ENCODE measurements around the gene LILRA1.
"Not testable (repeated sequence)": the region's sequence is repeated elsewhere in the genome, so short reads cannot be mapped to it uniquely, and the experiment has no call there.

- not testable (repeated sequence) for TF ChIP-seq TCF7L2 (IDR thresholded peaks at IDR 0.05; ENCODE audit: borderline replicate concordance, extremely low read depth, insufficient read depth, insufficient read length); CTCF (IDR thresholded peaks at IDR 0.05 in 2 of 3, conservative IDR thresholded peaks at IDR 0.05 in 1 of 3; ENCODE audit: borderline replicate concordance in 1 of 3, insufficient read depth in 1 of 3, low read depth in 2 of 3, low read length in 2 of 3); POLR2A (IDR thresholded peaks at IDR 0.05; ENCODE audit: borderline replicate concordance, extremely low read depth, insufficient read depth, insufficient read length); SP1 (IDR thresholded peaks at IDR 0.05; ENCODE audit: low read depth); POLR2AphosphoS5 (IDR thresholded peaks at IDR 0.05; ENCODE audit: low read depth, low read length); EZH2 (IDR thresholded peaks at IDR 0.05); YY1 (IDR thresholded peaks at IDR 0.05; ENCODE audit: extremely low read depth, insufficient replicate concordance, low read depth, low read length); ZNF274 (IDR thresholded peaks at IDR 0.05; ENCODE audit: low read depth, low read length); CBX3 (IDR thresholded peaks at IDR 0.05; ENCODE audit: low read depth); MAX (IDR thresholded peaks at IDR 0.05); ZFX (IDR thresholded peaks at IDR 0.05); EGR1 (IDR thresholded peaks at IDR 0.05; ENCODE audit: low read depth); ZBTB33 (IDR thresholded peaks at IDR 0.05; ENCODE audit: extremely low read depth, insufficient replicate concordance, low read length)
These were observed 39.1 kb downstream of the LILRA1 start for GRCh38 chr19:54632517-54632916.
